NOMO-1 treated with DMSO at 0.1 percent for 48 hours (cell line): ENCODE data around the gene MUSTN1.

Experiments used
- DNase-seq: peaks from one replicate; lab custom pipeline; 2025; ENCODE audit not compliant: unreplicated experiment; lab: John Stamatoyannopoulos, UW

Gene MUSTN1

DNA sequence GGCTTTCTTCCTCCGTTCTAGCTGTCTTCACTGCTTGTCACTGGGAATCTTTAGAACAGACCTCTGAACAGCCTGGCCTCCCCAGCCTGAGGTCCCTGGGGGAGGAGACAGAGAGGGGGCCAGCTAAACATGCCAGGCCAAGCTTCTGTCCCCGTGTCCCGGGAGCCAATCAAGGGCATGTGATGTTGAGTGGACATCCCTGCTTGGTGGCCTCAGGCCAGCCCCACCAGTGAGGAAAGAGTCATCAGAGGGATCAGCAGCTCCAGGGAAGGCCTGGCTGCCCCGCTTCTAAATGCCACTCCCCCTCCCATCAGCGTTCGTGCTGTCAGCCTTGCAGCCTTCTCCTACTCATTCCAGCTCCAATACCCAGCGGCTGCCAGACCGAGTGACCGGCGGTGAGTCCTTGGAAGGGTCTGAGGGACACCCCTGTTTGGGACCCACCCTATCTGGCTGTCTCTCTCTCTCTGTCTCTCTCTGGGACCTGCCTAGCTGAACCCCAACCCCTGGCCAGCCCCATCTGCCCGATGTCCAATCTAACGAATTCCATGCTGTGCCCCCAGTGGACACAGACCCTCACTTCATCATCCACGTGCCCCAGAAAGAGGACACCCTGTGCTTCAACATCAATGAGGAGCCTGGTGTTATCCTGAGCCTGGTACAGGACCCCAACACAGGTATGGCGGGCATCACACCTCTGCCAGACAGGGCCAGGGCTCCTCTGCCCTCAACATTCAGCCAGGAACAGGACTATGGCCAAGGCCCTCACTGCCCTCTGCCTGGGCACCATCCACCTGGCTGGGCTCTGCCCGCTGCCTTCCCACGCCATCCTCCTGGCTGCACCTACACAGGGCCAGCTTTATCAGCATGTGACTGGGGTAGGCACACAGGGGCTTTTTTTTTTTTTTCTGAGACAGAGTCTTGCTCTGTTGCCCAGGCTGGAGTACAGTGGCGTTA lies 46.9 kb downstream of the MUSTN1 start:
- DNase-seq = no peak

DNA sequence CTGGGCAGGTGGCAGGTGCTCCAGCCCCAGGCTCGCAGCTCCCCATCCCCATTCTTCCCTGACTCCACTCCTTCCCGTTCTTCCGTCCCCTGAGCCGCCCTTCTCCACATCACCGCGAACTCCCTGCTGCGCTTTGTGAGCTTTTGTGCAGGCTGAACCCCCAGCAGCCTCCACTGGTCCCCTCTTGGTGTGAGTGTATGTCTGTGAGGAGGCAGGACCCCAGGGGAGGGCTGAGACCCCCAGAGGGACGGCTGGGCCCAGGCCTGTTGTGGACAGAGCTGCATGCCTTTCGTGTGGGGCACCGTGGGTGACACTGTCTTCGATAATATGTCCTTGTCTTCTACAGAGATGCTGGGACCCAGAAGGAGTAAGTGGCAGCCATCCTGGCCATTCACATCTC lies 47.6 kb downstream of the MUSTN1 start:
- DNase-seq = no peak

DNA sequence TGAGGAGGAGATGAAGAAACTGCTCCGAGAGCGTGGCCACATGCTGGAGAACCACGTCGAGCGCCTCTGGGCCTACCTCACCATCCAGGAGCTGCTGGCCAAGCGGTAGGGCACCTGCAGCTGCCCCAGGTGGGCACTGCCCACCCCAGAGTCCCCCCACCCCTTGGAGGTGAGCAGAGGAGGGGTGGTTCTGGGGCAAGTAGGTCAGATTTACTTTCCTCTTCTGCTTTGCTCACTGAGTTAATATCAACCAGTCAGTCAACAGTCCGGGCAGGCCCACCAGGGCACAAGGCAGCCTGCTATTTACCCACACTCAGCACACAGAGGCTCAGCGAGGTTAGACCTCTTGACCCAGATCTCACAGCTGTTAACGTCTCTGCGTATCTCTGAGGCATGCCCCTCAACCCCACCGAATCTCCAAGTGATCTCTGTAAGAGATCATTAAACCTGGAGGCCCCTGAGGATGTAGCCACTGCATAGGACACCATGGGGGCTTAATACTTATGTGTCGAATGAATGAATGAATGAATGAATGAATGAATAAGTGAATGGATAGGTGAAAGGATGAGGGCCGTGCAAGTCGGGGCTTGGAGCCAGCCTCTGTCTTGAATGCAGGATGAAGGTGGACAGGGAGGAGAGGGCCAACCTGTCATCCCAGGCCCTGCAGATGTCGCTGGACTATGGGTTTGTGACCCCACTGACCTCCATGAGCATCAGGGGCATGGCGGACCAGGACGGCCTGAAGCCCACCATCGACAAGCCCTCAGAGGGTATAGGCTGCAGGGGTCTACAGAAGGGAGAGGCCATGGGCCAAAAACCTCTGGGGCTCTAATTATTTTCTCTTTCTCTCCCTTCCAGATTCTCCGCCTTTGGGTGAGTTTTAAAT lies 48.2 kb downstream of the MUSTN1 start:
- no peak for DNase-seq

DNA sequence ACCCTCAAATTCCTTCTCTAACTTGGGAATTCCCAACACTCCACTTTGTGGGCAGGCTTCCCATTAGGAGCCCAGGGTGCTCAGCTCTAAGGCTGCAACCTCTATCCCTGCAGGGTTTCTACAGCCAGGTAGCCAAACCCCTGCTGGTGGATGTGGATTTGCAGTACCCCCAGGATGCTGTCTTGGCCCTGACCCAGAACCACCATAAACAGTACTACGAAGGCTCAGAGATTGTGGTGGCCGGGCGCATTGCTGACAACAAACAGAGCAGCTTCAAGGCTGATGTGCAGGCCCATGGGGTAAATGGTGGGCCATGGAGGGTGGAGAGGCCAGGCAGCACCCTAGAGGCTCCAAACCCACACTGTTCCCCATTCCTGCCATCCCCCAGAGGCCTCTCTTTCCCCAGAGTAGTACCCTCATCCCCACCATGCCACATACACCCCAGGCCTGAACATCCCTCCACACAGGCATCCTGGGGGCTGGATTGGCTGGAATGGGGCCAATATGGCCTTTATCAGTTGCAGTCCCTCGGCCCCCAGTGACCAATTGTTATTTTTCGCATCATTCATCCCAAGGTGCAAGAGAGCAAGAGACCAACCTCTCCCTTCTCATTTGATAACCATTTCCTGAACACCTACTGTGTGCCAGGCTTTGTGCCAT lies 49.8 kb downstream of the MUSTN1 start:
- DNase-seq = no peak

DNA sequence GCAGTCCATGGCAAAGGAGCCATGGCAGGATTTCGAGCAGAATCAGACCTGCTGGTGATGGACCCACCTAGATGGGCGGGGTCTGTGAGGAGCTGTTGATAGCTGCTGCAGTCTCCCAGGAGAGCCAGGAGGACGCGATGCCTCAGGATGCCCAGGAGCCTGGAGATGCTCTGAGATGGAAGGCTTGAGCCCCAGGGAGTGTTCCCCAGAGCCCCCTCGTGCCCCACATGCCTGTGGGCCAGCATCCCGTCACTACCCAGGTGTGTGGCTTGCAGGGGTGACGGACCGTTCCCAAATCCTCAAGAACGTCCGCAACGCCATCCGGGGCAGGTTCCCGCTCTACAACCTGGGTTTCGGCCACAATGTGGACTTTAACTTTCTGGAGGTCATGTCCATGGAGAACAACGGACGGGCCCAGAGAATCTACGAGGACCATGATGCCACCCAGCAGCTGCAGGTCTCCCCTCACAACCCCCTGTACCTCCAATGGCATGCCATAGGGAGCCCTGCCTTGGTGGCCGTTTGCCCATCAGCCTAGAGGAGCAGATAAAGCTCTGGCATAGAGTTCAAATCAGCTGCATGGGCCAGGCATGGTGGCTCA lies 50.7 kb downstream of the MUSTN1 start:
- no peak for DNase-seq

DNA sequence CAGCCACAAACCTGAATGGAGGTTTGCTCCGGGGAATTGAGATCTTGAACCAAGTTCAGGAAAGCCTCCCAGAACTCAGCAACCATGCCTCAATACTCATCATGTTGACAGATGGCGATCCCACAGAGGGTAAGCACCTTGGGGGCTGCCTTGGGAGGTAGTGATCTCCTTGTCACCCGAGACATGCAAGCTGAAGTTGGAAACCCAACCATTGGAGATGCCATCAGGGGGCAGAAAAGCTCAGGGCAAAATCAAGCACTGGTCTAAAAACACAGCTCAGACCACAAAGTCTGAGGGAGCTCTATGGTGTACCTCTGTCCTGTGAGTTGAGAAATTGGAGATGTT lies 51.6 kb downstream of the MUSTN1 start:
- DNase-seq = no peak
